ENCODE data around the gene TXNDC17.
"Not testable (repeated sequence)": the region's sequence is repeated elsewhere in the genome, so short reads cannot be mapped to it uniquely, and the experiment has no call there.

The TXNDC17 gene

DNA sequence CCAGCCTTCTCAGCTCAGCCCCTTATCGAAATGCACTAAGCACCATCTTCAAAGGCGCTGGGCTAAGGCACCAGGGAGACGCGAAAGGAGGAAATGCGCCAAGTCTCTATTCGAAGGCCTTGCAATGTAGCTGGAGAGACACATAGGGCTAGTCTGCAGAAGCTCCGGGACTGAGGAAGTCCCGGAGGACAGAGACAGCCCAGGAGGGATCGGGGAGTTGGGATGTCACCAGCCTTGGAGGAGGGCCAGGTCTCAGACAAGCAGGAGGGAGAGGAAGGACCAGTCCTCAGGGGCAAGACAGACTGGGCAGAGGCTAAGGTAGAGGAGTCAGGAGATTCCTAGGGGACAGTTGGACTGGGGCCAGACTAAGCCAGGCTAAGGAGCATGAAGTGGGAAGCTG lies 19.2 kb downstream of the TXNDC17 start:
- DNase-seq (ENCODE audit: low spot score) (no peak), FAIRE-seq (no peak)

DNA sequence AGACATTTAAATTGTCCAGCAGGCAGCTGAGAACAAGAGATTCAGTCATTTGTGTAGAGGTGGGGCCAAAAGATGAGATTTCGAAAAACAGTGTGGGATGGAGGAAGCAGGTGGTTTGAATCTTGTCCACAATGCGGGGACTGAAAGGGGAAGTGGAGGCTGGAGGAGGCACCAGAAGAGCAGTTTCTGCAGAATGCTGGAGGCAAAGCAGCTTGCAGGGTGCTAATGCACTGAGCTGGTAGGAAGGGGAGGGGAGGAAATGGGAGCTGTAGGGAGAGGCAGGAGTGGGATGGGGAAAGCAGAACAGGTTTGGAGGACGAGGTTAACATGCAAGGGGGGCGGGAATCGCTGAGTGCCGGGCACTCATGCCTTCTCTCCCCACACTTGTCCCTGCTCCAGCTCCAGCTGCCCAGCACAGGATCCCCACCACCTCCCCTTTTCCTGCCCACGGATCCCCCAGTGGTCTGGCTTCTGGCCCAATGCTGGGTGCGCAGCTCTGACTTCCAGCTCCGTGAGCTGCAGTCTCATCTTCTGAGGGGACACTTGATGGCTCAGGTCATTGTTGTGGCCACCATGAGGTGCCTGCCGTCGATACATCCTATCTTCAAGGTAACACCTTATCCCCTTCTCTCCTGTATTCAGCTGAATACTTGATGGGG lies 20.1 kb downstream of the TXNDC17 start:
- DNase-seq (ENCODE audit: low spot score) (no peak), FAIRE-seq (no peak)

DNA sequence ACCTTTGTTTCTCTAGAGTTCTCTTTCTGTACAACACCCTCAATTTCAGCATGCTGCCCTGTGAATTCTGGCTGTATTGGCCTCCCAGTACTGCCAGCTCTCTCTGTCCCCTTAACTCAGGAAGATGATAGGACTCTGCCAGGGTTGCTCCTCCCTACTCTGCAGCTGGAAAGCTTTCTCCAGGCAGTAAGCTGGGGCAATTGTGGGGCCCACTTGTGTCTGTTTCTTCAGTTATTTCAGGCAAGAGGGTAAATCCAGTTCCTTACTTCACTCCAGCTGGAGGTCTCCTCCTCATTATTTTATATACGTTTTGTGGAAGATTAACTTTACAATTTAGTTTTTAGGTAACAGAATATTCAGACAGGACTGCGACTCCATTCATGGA lies 20.6 kb downstream of the TXNDC17 start:
- DNase-seq (ENCODE audit: low spot score) = no peak
- FAIRE-seq = no peak

DNA sequence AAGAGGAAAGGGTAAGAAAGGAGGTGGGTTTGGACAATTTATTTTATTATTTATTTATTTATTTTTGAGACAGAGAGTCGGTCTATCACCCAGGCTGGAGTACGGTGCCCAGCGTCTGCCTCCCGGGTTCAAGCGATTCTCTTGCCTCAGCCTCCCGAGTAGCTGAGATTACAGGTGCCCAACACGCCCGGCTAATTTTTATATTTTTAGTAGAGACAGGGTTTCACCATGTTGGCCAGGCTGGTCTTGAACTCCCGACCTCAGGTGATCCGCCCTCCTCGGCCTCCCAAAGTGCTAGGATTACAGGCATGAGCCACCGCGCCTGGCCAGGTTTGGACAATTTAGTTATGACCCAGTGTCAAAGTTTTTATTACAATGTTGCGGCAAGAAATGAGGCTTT lies 22.3 kb downstream of the TXNDC17 start:
- FAIRE-seq; DNase-seq (ENCODE audit: low spot score): not testable (repeated sequence)

DNA sequence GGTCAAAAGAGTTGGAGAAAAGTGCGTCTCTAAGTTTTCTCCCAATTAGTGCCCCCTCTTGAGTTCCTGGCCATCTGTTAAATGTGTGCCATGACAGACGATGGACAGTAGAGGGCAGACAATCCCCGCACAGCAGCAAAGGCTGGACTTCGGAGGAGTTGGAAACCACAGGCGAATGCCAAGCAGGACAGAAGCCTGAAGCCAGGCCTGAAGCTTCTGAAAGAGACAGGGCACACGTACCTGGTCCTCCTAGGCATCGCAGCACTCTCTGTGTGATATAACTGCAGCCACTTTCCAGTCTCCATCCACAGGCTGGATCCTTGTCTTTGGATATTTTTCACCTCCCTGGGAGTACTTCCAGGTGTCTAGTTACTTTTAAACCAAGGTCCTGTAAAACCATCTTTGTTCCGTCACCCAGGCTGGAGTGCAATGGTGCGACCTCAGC lies 25.2 kb downstream of the TXNDC17 start:
- DNase-seq (ENCODE audit: low spot score) (peak; percentile 61), FAIRE-seq (peak; percentile 46)

DNA sequence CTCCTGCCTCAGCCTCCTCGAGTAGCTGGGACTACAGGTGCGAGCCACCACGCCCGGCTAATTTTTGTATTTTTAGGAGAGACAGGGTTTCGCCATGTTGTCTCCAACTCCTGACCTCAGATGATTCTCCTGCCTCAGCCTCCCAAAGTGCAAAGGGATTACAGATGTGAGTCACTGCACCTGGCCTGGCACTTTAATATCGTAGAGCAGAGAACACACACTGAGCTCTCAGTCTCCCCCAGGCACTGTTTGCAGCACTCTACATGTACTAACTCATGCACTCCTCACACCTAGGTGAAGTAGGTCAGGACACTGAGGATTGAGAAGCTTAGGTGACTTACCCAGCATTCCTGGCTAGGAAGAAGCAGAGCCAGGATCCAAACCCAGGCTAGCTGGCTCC lies 25.7 kb downstream of the TXNDC17 start:
- FAIRE-seq (no peak), DNase-seq (ENCODE audit: low spot score) (no peak)

DNA sequence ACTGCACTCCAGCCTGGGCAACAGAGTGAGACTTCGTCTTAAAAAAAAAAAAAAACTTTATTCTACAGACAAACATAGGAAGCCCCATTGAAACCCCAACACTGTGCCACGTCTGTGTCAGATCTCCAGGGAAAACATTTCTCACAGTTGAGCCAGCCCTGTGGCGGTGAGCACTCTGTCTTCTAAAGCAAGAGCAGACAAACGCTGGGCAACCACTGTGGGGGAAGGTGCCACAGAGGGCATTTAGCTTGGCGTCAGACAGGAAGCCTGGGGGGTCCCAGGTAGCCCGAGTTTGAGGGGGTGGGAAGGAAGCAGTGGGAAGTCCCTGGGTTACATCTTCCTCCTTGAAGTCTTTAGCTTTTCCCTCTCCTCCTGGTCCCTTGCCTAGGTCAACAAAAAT lies 26.7 kb downstream of the TXNDC17 start:
- DNase-seq (ENCODE audit: low spot score) (no peak), FAIRE-seq (no peak)

DNA sequence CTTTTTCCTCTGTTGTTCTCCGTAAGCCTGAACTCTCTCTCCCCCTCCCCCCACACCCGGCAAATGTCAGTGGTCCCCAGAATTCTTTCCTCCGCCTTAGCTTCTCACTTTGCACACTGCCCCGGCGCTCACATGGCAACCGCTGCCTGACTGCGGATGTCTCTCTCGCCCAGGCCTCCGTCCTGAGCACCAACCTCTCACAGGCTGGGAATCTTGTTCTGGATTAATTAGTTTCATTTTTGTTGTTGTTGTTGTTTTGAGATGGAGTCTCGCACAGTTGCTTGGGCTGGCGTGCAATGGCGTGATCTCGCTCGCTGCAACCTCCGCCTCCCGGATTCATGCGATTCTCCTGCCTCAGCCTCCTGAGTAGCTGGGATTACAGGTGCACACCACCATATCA lies 27.4 kb downstream of the TXNDC17 start:
- DNase-seq (ENCODE audit: low spot score) (no peak), FAIRE-seq (no peak)

DNA sequence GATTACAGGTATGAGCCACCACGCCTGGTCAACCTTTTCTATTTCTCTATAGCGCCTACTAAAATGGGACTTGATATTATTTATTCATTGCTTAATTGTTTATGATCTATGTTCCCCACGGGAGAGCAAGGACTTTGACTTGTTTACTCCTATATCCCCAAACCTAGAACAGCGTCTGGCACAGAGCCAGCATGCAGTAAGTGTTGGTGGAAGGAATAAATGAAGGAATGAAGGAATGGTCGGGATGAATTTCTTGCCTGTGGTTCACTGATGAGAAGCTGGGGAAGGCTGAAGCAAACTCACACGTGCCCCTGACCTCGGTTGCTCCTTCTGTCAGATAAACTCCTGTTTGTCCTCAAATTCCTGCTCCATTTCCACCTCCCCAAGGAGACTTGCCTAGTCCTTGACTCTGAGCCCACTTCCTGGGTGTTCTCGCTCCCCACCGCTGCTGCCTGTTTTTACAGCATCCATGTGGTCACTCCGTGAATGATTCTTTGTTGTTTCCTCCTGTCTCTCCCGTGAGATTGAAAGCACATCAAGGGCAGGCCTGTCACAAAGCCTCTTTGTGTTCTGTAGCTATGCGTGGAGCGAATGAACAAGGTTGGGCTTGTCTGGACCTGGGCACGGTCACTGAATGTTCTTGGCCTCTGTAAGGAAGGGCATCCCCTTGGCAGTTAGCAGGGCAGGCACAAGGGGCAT lies 28.0 kb downstream of the TXNDC17 start:
- no peak for FAIRE-seq
- no peak for DNase-seq (ENCODE audit: low spot score)

DNA sequence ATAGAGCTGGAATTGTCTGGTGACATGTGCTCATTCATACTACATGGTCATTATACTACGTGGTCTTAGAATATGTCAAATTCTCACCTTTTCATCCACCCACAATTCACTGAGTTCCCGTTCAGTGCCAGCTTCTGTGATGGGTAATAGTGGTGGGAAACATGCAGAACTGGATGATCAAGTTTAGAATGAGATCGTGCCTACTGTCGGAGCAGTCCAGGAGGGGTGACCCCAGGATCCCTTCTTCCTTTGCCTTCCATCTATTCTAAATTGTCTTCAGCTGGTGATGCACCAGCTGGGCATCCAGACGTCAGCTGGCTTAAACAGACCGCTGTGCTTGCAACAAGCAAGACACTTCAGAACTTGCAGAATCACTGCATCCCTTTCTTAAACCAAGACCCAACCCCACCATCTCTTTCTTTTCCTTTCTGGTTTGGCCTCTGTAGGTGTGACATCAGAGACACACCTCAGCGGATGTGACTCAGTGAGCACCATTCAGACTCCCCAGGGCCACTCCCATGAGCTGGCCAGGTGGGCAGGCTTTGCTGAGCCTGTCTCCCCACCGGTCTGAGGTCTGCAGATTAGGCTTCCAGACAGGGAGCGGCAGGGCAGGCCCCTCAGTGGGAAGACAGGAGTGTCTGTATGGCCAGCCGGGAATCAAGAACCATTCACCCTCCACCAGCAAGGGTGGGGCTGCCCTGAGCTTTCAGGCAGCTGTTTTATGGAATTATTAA lies 28.8 kb downstream of the TXNDC17 start:
- no peak for FAIRE-seq
- DNase-seq (ENCODE audit: low spot score) = no peak

DNA sequence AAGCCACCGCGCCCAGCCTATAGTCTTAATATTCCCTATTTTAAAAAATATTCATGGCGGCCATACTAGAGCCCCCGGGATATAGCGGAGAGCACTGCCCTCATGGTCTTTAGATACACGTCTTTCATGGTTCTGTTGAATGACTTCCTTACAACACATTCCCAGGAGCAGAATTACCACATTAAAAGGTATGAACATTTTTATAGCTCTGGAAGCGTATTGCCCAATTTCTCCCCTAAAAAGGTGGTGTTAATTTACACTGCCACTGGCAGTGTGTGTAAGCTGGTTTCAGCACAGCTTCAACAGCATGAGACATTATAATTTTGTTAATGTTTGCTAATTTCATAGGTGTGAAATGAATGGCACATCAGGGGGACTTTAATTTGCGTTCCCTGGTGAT lies 29.7 kb downstream of the TXNDC17 start:
- no peak for DNase-seq (ENCODE audit: low spot score)
- no peak for FAIRE-seq

DNA sequence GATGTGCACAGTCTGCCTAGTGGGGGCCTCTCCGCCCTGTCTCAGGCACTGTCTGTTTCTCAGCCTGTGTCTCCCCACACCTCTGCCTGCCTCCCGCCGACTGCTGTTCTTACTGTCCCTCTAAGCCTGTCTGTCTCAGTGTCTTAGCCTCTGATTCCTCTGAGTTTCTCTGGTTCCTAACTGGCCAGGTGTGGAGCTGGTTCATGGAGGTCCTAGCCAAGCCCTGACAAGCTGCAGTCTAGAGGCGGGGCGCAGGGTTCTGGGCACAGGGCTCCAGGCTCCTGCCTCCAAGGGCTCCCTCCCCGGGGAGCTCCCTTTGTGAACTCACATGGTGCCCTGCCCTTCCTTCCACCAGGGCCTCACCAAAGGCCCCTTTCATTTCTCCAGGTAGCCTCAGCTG lies 30.1 kb downstream of the TXNDC17 start:
- FAIRE-seq (no peak), DNase-seq (ENCODE audit: low spot score) (no peak)

DNA sequence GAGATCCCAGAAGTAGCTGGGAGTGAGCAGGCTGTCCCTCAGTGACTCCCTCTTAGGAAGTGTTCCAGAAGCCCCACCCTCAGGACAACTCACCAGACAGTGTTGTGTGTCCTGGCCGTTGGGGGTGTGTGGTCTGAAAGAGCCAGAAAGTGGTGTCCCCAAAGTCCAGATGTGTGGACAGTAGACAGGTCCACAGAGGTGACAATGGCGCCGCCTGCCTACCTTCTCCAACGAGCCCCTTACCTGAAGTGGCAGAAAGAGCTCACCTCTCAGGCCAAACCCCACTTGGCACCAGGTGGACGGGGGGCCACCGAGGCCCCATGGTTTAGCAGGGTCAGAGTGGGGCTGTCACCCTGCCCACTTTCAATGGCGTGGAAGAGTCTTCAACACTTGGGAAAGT lies 30.6 kb downstream of the TXNDC17 start:
- FAIRE-seq (no peak), DNase-seq (ENCODE audit: low spot score) (no peak)

DNA sequence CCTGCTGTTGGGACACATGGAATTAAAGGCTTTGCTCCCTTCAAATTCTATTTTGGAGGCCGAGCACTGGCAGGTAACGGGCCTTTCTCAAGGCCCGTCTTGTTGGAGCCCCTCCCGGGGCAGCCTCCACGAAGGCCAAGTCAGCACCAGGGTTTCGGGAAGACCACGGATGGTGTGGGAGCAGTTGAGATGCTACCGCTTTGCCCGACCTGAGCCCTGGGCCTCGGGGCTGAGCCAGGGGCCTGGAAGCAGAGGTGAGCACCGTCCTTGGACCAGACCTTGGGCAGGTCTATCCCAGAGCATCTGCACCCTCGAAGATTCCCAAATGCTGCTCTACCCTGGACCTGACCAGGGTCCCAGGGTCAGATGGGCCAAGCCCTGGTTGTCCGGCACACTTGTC lies 33.7 kb downstream of the TXNDC17 start:
- FAIRE-seq (no peak), DNase-seq (ENCODE audit: low spot score) (no peak)

DNA sequence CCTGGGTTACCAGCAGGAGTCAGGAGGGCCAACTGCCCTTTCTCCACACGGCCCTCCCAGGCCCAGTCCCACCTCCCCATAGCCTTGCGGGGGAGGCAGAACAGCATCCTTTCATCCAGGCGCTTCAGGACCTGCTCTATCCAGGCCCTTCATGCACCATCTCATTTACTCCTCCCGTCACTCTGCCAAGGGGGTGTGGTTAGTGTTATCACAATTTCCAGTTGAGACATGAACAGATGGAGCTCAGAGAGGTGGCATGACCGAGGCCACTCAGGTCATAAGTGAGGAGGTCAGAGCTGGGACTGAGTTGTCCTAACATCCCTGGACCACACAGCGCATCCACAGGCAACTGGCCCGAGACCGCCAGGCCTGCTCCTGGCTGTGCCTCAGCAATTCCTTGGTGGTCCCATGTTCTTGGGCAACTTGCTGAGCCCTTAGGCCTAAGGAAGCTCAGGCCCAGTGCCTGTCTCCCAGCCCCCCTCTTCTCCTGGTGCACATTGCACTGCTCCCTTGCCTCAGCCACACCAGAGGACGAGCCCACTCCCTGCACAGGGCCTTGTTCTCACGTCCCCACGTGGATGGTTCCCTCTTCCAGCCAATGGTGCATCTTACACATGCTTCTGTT lies 34.5 kb downstream of the TXNDC17 start:
- DNase-seq (ENCODE audit: low spot score) = no peak
- FAIRE-seq = no peak

DNA sequence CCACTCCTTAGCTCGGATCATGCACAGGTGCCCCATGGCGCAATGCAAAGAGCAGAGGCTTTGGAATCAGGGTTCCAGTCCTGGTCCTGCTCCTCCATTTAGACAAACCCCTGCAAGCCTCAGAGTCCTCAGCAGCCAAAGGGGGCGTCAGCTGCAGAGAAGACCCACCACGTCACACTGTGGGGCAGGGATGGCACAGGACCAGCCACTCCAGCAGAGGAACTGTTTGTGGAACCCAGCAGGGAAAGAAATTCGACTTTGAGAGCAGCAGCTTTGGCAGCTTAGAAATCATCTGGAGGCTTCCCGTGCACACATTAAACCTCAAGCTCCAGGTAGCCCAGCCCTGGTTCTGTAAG lies 35.9 kb downstream of the TXNDC17 start:
- DNase-seq (ENCODE audit: low spot score) (no peak), FAIRE-seq (no peak)

DNA sequence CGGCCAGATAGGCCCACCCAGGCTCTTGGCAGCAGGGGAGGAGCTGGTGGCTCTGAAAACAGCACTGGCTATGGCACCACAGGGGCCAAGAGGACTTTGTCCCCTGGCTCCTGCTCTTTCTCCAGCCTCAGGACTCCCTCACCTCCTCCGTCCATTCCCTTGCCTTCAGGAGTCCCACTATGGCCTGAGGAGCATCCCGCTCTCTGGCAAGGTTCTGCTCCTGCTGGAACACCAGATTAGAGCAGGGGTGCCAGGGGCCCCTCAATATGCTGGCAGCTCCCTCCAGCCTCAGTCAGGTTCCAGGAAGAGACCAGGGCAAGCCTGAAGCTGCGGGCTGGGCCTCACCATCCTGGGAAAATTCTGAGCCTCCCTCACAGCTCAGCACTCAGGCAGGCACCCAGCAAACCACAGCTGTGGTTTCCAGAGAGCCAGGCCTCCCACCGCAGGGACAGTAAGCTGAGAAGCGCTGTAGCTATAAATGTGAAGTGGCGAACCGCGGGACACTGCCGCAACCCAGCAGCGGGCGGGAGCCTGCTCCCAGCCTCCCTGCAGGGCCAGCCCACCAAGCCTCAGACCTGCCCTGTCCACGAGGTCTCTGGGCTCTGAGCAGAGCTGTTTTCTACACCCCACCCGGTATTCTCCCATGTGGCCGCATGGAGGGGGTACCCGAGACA lies 36.4 kb downstream of the TXNDC17 start:
- FAIRE-seq (peak; percentile 72), DNase-seq (ENCODE audit: low spot score) (peak; percentile 70)

DNA sequence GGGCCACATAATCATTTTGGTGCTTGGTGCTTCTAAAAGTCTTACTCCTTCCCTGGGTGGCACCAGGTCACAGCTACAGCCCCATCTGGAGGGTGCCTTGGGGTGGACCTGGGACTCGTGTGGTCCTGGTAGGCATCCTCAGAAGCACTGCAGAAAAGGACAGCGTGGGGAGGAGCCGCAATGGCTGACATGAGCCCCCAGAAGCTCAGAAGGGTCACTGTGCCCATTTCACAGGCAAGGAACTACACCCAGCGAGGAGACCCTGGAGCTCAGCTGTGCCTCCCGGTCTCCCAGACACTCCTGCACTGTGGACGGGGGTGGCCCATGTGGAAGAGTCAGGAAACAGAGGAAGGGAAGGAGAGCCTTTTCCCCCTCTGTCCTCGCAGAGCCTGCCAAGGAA lies 37.1 kb downstream of the TXNDC17 start:
- no peak for FAIRE-seq

DNA sequence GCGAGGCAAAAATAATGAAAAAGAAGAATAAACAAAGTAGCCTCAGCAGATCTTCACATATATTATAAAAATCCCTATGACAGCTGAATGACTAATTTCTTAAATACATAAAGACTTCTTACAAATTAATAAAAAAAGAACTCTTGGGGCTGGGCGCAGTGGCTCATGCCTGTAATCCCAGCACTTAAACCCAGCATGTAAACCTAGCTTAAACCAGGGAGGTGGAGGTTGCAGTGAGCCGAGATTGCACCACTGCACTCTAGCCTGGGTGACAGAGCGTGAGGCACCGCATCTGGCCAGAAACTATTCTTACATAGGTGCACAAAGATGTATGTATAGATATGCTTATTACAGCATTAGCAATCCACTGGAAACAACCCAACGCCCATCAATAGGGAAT lies 38.4 kb downstream of the TXNDC17 start:
- DNase-seq (ENCODE audit: low spot score) (no peak), FAIRE-seq (no peak)

More for the DNA sequence above, 37.1 kb downstream of the TXNDC17 start:
- no peak for DNase-seq (ENCODE audit: low spot score)

DNA sequence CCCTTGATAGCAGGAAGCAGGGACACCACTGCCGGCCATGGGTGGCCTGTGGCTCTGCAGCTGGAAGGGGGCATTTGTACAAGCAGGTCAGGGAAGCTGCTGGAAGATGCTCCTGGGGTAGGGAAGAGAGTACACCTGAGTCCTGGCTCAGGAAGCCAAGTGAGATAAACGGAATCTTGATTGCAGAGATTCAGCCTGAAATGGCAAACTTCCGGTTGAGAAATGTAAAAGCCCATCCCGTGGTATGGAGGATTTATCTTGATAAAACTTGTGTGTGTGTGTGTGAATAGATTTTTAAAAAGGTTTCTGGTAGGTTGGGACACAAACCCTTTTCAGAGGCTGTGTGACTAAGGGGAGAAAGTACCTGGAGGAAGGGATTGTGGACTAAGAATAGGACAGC lies 40.3 kb downstream of the TXNDC17 start:
- no peak for FAIRE-seq

DNA sequence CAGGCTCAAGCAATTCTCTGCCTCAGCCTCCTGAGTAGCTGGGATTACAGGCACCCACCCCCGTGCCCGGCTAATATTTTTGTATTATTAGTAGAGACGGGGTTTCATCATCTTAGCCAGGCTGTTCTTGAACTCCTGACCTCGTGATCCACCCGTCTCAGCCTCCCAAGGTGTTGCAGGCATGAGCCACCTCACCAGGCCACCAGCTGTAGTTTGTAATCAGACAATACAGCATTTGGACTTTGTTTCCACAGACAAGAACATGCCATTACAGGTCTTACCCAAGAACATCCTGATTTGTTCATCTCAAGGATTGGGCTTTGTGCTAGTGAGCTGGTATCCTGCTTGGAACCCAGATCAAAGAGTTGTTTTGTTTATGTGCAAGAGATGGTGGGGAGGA lies 40.8 kb downstream of the TXNDC17 start:
- FAIRE-seq (no peak), DNase-seq (ENCODE audit: low spot score) (no peak)

More for the DNA sequence above, 40.3 kb downstream of the TXNDC17 start:
- DNase-seq (ENCODE audit: low spot score) = no peak

DNA sequence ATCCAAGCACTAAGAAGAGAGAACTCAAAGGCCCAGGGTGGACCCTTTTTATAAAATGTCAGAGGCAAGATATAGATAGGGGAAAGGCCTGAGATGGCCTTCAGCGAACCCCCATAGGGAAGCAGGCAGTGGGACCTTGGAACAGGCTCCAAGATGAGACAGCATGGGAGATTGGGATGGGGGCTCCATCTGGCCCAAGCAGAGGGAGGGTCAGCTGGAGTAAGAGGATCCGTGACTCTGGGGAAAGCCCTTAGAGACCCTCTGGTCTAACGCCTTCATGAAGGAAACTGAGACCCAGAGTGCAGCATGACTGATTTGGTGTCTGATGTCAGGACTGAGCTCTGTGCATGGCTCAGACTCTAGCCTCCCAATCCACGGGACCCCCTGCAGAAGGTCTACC lies 41.5 kb downstream of the TXNDC17 start:
- no peak for DNase-seq (ENCODE audit: low spot score)
- FAIRE-seq = no peak
